B cell (primary cell): ENCODE results near the gene HSDL2. TPM values are rescaled to one million over a fixed set of nuclear protein-coding genes. Genes with fewer than 3 reads are reported as not detected.

Experiments used
- ATAC-seq: fragments of 200-7000 bp; cut with Tn5 transposase; one replicate; pipeline ENCODE4 v1.10.0; 2021; ENCODE audit warnings: low read depth, mild to moderate bottlenecking, moderate number of reproducible peaks, moderate library complexity
- CTCF ChIA-PET: fragments of 350-600 bp; sonication (Branson Sonifier 250); formaldehyde crosslinking; loops from one replicate; lab custom pipeline; 2021; ENCODE audit warnings: antibody characterized with exemption, inconsistent platforms; lab: Charles Lee
- POLR2A ChIA-PET: fragments of 350-600 bp; sonication (Branson Sonifier 250); formaldehyde crosslinking; loops from one replicate; lab custom pipeline; 2021; ENCODE audit warnings: antibody characterized with exemption; lab: Charles Lee
- DNase-seq: peaks from one replicate; pipeline ENCODE4 v3.0.0; 2013
- H2AFZ ChIP-seq: 2 replicates; pipeline ENCODE4 v1.6.1; 2012; ENCODE audit warnings: mild to moderate bottlenecking, low read depth, low read length; ENCODE audit not compliant: insufficient read depth, poor library complexity, severe bottlenecking
- H3K27ac ChIP-seq, 2 donors: 1 replicate in 1 of 2; 2 replicates in 1 of 2; pipeline ENCODE4 v1.5.1; 2012 to 2013; ENCODE audit warnings: low read length in 2 of 2, mild to moderate bottlenecking in 2 of 2, moderate library complexity in 1 of 2
- H3K27me3 ChIP-seq, 4 experiments: fragments of 200-600 bp in 1 of 4; sonication (generic) in 1 of 4; replicated peaks in 1 of 4; 1 replicate in 2 of 4; 2 replicates in 2 of 4; pipeline versions ENCODE4 v1.6.1 to v1.7.0; 2013 to 2016; ENCODE audit warnings: low read length in 3 of 4, mild to moderate bottlenecking in 2 of 4, mixed read lengths in 1 of 4, moderate library complexity in 1 of 4; ENCODE audit not compliant: insufficient read depth in 4 of 4, control insufficient read depth in 3 of 4; ENCODE audit errors: control extremely low read depth in 1 of 4
- H3K36me3 ChIP-seq, 2 experiments: replicated peaks in 1 of 2; 1 replicate in 1 of 2; 2 replicates in 1 of 2; pipeline versions ENCODE4 v1.6.1 to v1.7.1; 2013; ENCODE audit warnings: low read length in 1 of 2; ENCODE audit not compliant: insufficient read depth in 2 of 2, control insufficient read depth in 1 of 2; ENCODE audit errors: control extremely low read depth in 1 of 2, extremely low read depth in 1 of 2
- H3K4me1 ChIP-seq, 2 donors: fragments of 200-600 bp in 1 of 2; sonication (generic) in 1 of 2; 1 replicate in 1 of 2; 2 replicates in 1 of 2; pipeline versions ENCODE4 v1.5.1 to v1.6.1; 2013 to 2017; ENCODE audit warnings: low read length in 2 of 2; ENCODE audit not compliant: control insufficient read depth in 2 of 2, insufficient read depth in 2 of 2
- H3K4me2 ChIP-seq: replicated peaks from 2 replicates; pipeline ENCODE3; 2012; ENCODE audit warnings: mild to moderate bottlenecking, low read depth, low read length; ENCODE audit not compliant: poor library complexity, severe bottlenecking
- H3K4me3 ChIP-seq, 5 experiments: fragments of 200-600 bp in 1 of 5; sonication (generic) in 1 of 5; 1 replicate in 3 of 5; 2 replicates in 2 of 5; pipeline versions ENCODE4 v1.5.1 to v1.7.0; 2011 to 2016; ENCODE audit warnings: low read length in 4 of 5, mild to moderate bottlenecking in 4 of 5, low read depth in 2 of 5, control low read depth in 1 of 5, moderate library complexity in 1 of 5; ENCODE audit not compliant: insufficient read depth in 1 of 5; ENCODE audit errors: control extremely low read depth in 1 of 5, extremely low read depth in 1 of 5
- H3K79me2 ChIP-seq: fragments of 200-600 bp; sonication (generic); one replicate; pipeline ENCODE4 v1.6.0; 2016; ENCODE audit warnings: low read length; ENCODE audit not compliant: control insufficient read depth, insufficient read depth
- H3K9ac ChIP-seq: fragments of 200-600 bp; sonication (generic); 2 replicates; pipeline ENCODE4 v1.6.1; 2017; ENCODE audit warnings: mild to moderate bottlenecking, low read length, moderate library complexity
- H3K9me3 ChIP-seq, 3 donors: one replicate each; pipeline versions ENCODE4 v1.6.1 to v1.7.1; 2013; ENCODE audit warnings: low read length in 2 of 3; ENCODE audit not compliant: control insufficient read depth in 2 of 3, insufficient read depth in 1 of 3; ENCODE audit errors: control extremely low read depth in 1 of 3
- H4K20me1 ChIP-seq: 2 replicates; pipeline ENCODE4 v1.6.0; 2012; ENCODE audit warnings: mild to moderate bottlenecking, low read length; ENCODE audit not compliant: insufficient read depth, control insufficient read depth, poor library complexity, severe bottlenecking
- H3K27ac Mint-ChIP-seq: one replicate; pipeline ENCODE4 v1.8.0; 2021; ENCODE audit warnings: mixed read lengths
- H3K27me3 Mint-ChIP-seq: one replicate; pipeline ENCODE4 v1.8.0; 2021; ENCODE audit warnings: mixed read lengths
- H3K4me1 Mint-ChIP-seq: one replicate; pipeline ENCODE4 v1.8.0; 2021; ENCODE audit warnings: mixed read lengths
- H3K4me3 Mint-ChIP-seq: one replicate; pipeline ENCODE4 v1.8.0; 2021; ENCODE audit warnings: mixed read lengths
- H3K9me3 Mint-ChIP-seq: one replicate; pipeline ENCODE4 v1.8.0; 2022; ENCODE audit warnings: mixed read lengths; ENCODE audit not compliant: insufficient read depth
- EZH2 ChIP-seq: IDR thresholded peaks from 2 replicates; pipeline ENCODE4 v1.6.1; 2012; ENCODE audit warnings: borderline replicate concordance, low read depth, mild to moderate bottlenecking, moderate library complexity, low read length; ENCODE audit not compliant: insufficient read depth, poor library complexity, severe bottlenecking
- WGBS: methylation state at CpG from one replicate; pipeline ENCODE4 v1.1.5; 2013; ENCODE audit warnings: missing lambda C conversion rate; ENCODE audit not compliant: insufficient coverage; 5-methylcytosine and 5-hydroxymethylcytosine counted together
- intact Hi-C: fragments of 100-400 bp; cut with micrococcal nuclease; formaldehyde crosslinking; loops from one replicate; pipeline ENCODE4 v1.10.0; 2022
- polyA plus RNA-seq: library from polyadenylated mRNA; depleted of rRNA; stranded (reverse); fragments of >200 nt; gene quantifications from 2 replicates; pipeline ENCODE4 v1.2.3, GENCODE V29; 2012
- total RNA-seq, 2 donors: library from RNA; stranded (reverse); fragments of 120-200 nt in 1 of 2; gene quantifications; 1 replicate in 1 of 2; 2 replicates in 1 of 2; pipeline versions ENCODE4 v1.2.3 to v1.2.4, GENCODE V29; 2013 to 2022
- TF ChIP-seq, protein P1 (sequence below): fragments of 200-600 bp; IDR thresholded peaks from one replicate; pipeline ENCODE4 v1.8.0; 2022; ENCODE audit warnings: antibody characterized with exemption, mild to moderate bottlenecking

Gene HSDL2
- total and polyA plus RNA-seq, 2 donors (not counting 1 experiment from before 2014, with no cell fraction given): 5.8 to 11.7 TPM

DNA sequence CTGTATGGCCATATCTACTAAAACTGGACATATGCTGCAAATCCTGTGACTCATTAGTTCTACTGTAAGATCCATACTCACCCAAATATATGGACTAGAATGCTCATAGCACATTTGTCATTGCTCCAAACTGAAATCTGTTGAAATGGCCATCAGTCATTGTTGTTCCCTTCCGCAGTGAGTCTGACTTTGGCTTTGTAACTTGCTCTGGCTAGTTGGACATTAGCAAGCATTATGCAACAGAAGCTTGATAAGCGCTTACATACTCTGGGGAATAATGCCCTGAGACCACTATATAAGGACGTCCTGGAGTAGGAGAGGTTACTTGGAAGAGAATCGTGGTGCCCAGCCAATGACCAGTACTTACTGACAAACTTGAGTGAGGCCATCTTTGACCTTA, 115.7 kb downstream of the HSDL2 start:
- peaks cover 23% of the 10 kb centered on the region for H3K79me2 ChIP-seq

DNA sequence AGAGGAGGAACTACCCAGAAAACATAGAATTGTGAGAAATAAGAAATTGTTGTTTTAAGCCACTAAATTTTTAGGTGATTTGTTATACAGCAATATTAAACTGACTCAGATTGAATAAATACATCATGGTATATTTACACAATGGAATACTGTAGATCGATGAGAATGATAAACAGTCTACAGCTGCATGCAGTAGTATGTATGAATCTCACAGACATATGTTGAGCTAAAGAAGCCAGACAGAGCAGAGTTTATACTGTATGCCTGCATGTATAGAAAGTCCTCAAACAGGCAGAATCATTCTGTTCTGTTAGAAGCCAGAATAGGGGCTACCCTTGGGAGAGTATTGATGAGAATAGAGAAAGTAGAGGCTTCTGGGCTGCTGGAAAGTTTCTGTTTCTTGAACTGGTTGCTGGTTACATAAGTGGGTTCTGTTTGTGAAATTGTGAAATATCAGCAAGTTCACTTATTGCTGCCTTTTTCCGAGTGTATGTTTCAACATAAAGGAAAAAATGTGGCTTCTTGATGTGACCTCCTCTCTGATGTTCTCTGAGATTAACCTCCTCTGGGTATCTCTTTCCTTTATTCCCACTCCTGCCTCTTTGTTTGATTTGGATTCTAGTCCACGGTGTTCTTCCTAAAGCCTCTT, 116.3 kb downstream of the HSDL2 start:
- Histone ChIP-seq H2AFZ (no peak overlapping the region), H4K20me1 (no peaks in the 10 kb centered on the region), H3K27me3 (no peaks in the 10 kb centered on the region), H3K9ac (no peak overlapping the region), H3K27ac (no peak overlapping the region), H3K4me2 (no peak overlapping the region), H3K79me2 (peaks cover 29% of the 10 kb centered on the region), H3K36me3 (no peaks in the 10 kb centered on the region), H3K9me3 (peaks cover 1 to 18% (median 14%) of the 10 kb centered on the region in 3 donors), H3K4me3 (no peak overlapping the region), H3K4me1 (no peaks in the 10 kb centered on the region)
- Mint-ChIP-seq H3K4me1 (peaks cover 2% of the 10 kb centered on the region), H3K27me3 (no peaks in the 10 kb centered on the region), H3K9me3 (peaks cover 11% of the 10 kb centered on the region), H3K27ac (no peak overlapping the region), H3K4me3 (no peak overlapping the region)
- intact Hi-C loops: no loop called here
- no peak for ATAC-seq
- WGBS: 100% methylated on average over 3 of the region's 3 CpGs
- CTCF ChIA-PET: interaction anchor here (2.0 kb wide), 1 partner anchor 53 kb away, joined by 4 read pairs; no protein-coding TSS in a partner anchor
- POLR2A ChIA-PET: no interaction called here
- no peak for TF ChIP-seq EZH2
- TF ChIP-seq, protein P1, sequence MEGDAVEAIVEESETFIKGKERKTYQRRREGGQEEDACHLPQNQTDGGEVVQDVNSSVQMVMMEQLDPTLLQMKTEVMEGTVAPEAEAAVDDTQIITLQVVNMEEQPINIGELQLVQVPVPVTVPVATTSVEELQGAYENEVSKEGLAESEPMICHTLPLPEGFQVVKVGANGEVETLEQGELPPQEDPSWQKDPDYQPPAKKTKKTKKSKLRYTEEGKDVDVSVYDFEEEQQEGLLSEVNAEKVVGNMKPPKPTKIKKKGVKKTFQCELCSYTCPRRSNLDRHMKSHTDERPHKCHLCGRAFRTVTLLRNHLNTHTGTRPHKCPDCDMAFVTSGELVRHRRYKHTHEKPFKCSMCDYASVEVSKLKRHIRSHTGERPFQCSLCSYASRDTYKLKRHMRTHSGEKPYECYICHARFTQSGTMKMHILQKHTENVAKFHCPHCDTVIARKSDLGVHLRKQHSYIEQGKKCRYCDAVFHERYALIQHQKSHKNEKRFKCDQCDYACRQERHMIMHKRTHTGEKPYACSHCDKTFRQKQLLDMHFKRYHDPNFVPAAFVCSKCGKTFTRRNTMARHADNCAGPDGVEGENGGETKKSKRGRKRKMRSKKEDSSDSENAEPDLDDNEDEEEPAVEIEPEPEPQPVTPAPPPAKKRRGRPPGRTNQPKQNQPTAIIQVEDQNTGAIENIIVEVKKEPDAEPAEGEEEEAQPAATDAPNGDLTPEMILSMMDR: no peak
- no peak for DNase-seq

More for the DNA sequence above, 115.7 kb downstream of the HSDL2 start:
- no peak overlapping the region for H3K4me2 ChIP-seq
- Mint-ChIP-seq H3K27me3 (no peaks in the 10 kb centered on the region), H3K27ac (no peak overlapping the region), H3K4me3 (no peak overlapping the region), H3K4me1 (peaks cover 2% of the 10 kb centered on the region), H3K9me3 (peaks cover 11% of the 10 kb centered on the region)
- H3K9ac ChIP-seq: no peak overlapping the region
- H3K27me3 ChIP-seq: no peaks in the 10 kb centered on the region
- no peak overlapping the region for H3K27ac ChIP-seq
- no peak overlapping the region for H2AFZ ChIP-seq
- no peak for ATAC-seq
- peaks cover 1 to 18% (median 14%) of the 10 kb centered on the region in 3 donors for H3K9me3 ChIP-seq
- intact Hi-C loops: no loop called here
- no peak overlapping the region for H3K4me3 ChIP-seq
- no peak for DNase-seq
- TF ChIP-seq EZH2: no peak
- TF ChIP-seq, protein P1: no peak
- no peaks in the 10 kb centered on the region for H3K36me3 ChIP-seq
- ChIA-PET POLR2A (no interaction called here), CTCF (interaction anchor here (2.0 kb wide), 1 partner anchor 52 kb away, joined by 4 read pairs; no protein-coding TSS in a partner anchor)
- 95% methylated on average over 3 of the region's 4 CpGs for WGBS
- H3K4me1 ChIP-seq: no peaks in the 10 kb centered on the region
- H4K20me1 ChIP-seq: no peaks in the 10 kb centered on the region
